GM19035 (cell line): ENCODE results near the gene ARHGAP10.

Experiments
- ATAC-seq: cut with Tn5 transposase; IDR thresholded peaks from one replicate; pipeline ENCODE4 v1.9.1; 2021; ENCODE audit not compliant: unreplicated experiment

The ARHGAP10 gene

GRCh38 chr4:148021686-148022085 is 289.8 kb downstream of the ARHGAP10 start:
- no peak for ATAC-seq

DNA sequence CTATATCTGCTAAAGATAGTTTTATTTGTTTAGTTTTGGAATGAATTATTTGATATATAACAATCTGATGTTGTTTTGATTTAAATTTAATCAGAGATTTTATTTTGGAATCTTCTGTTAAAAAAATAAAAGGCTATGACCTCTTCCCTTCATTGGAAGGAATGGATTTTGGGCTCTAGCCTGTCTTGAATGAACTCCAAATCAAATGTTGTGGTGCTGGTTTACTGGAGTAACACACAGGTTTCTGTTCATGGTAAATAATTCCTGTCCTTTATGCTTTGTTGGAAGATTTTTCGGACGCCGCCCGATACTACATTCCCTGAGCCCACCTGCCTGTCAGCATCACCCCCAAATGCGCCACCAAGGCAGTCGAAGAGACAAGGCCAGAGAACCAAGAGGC is 291.1 kb downstream of the ARHGAP10 start:
- ATAC-seq = no peak

DNA sequence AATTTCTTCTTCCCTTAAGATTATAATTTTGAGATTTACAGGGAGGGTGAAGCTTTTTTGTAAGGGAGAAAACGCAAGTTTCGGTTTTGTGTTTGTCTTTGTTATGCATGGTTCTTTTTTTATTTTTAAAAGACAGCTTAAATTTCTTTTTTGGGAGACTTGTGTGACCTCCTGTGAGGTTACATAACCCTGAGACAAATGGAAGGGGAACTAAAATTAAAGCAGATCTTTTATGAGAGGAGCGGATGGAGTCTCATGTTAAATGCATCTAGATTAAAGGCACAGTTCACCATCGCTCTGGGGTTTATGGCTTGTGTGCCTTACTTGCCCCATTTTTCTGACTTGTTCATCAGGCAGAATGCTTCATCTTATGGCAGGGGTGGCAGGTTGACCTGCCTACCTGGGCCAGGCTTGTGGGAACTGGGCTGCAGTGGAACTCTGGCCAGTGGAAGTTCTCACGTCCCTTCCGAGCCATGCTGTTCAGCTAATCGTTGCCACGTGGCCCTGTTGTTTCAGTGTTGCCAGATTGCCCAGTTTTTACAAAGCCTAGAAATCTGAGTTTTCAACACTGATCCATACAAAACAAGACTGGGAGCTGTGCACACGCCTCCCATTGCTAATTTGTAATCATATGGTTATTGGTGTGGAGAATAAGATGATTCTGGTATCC is 291.8 kb downstream of the ARHGAP10 start:
- no peak for ATAC-seq

DNA sequence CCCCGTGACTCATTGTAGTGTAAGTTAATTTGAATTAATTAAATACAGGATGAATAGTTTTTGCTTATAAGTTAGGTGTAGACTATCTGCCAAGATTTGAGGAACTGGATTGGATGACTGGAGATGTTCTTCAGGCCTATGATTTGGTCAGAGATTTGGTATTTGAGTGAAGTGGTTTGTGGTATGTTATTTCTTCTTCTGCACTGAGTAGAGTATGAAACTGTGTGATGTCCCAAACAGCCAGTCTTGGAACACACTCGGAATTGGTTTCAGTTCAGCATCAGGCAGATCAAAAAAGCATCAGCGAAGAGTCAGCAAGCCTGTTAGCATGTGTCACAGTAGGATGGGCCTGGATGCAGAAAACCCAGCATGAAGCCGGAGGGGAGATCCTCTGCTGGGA is 294.1 kb downstream of the ARHGAP10 start:
- no peak for ATAC-seq

DNA sequence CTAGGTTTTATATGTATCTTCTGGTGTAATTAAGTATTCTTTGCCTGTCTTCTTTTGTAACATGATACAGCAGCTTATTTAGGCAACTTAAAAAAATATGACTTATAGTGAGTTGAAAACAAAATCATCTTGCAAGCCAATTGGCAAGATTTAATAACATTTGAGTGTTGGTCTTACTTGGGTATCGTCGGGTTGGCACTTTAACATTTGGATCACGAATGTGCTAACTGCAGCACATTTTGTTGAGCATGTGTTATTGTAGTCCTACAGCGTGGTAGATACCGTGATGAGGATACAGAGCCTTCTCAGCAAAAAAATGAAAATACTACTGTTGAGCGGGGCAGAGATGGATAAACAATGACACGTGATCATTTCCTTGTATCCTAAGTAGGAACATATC is 295.3 kb downstream of the ARHGAP10 start:
- ATAC-seq = no peak

GRCh38 chr4:148029781-148030180 is 297.9 kb downstream of the ARHGAP10 start:
- ATAC-seq = no peak

- no peak for ATAC-seq
Measured at GRCh38 chr4:148030193-148030873, 298.4 kb downstream of the ARHGAP10 start.

- no peak for ATAC-seq
Measured at GRCh38 chr4:148034813-148035212, 302.9 kb downstream of the ARHGAP10 start.

DNA sequence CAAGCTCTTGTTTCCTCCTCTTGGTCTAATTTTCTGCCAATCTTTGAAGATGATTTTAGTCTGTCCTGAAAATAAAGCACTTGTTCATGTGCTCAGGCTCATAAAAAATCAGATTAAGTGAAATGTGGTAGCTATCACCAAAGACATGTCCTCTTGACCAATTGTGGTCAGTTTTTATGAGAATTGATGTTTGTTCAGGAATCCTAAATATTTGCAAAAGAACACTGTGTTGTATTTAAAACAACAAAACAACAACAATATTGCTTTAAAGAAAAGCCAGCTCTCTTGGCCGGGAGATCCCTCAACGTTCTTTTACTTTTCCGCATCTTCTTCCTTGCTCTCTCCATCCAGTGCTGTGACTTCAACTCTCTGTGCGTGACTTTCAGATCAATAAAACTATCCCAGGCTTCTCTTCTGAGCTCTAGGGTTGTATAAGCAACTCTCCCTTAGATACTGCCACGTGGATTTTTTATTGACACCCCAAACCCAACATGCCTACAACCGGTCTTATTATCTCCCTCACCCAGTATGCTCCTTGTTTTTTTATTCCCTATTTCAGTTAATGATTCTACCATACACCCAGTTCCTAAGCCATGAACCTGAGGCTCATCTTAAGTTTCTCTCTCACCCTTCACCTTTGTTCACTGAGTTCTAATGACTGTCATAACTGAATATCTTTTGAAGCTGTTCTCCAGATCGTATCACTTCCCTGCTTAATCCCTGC is 309.9 kb downstream of the ARHGAP10 start:
- no peak for ATAC-seq

DNA sequence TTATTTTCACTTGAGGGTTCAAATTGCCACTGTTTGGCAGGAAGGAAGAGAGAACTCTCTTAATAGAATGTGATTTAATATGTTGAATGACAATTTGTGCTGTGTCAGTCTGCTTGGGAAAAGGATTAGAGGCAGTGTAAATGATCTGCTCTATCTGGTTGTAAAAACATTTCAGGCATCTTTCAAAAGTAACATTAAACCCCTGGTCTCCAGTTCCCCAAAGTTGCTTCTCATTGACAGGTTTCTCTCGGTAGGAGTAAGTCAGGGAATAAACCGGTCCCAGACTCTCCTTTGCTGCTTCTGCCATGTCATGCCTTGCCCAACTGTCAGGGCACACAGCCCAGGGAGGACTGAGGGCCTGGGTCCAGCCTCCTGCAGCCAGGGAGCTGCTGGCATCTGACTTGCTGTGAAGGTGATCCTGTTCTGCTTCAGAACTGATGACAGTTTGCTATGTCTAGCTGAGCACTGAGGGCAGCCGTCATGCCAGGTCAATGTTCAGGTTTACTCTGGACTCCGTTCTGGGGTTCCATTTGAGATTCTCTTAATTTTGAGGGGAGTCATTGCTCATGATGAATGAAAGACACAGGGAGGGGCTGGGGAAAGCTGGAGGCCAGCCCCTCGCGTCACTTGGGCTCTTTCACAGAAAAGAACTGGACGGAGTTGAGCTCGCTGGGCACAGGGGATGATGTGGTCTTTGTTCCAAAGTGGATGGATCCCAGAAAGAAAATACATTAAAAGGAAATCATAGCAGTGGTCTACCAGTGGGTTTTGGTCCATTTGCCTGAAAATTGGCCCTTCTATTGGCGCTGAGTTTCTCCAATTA is 312.4 kb downstream of the ARHGAP10 start:
- ATAC-seq = peak; percentile 15

DNA sequence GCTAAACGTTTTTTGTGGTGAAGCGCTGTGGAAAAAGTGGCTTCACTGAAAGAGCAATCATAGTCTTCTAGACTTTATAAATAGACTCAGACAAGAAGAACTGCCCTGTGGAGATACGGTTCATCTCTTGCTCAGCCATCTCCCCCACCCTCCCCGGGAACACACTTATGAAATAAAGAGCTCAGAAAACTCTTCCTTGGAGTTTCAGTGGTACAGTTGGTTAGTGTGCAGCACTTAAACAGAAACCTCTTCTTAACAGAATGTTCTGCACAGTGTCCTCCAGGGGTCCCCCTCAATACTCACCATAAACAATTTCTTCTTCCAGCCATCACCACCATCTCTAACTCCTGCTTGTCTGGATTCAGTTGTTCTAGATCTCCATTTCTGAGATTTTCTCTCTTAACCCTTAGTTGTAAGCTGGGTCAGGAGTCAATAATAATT is 313.0 kb downstream of the ARHGAP10 start:
- peak; percentile 82 for ATAC-seq

DNA sequence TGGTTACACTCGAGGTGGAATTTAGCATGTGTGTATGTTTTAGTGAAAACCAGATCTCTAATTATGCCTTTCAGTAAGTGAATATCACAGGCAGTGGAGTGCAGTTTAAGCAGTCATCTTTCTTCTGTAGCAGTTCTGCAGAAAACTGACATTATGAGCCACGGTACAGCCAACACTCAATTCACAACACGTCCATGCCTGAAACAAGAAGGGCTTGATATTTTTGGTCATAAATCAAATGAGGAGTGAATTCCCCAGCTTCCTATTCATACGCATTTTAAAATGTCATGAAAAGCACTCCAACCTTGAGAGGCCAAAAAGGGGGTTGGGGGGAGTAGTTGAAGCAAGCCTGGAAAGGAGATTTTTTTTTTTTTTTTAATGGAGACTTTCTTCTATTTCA is 316.7 kb downstream of the ARHGAP10 start:
- no peak for ATAC-seq

GRCh38 chr4:148051403-148051802 is 319.5 kb downstream of the ARHGAP10 start:
- ATAC-seq = no peak

- no peak for ATAC-seq
Measured at GRCh38 chr4:148052448-148052847, 320.6 kb downstream of the ARHGAP10 start.

DNA sequence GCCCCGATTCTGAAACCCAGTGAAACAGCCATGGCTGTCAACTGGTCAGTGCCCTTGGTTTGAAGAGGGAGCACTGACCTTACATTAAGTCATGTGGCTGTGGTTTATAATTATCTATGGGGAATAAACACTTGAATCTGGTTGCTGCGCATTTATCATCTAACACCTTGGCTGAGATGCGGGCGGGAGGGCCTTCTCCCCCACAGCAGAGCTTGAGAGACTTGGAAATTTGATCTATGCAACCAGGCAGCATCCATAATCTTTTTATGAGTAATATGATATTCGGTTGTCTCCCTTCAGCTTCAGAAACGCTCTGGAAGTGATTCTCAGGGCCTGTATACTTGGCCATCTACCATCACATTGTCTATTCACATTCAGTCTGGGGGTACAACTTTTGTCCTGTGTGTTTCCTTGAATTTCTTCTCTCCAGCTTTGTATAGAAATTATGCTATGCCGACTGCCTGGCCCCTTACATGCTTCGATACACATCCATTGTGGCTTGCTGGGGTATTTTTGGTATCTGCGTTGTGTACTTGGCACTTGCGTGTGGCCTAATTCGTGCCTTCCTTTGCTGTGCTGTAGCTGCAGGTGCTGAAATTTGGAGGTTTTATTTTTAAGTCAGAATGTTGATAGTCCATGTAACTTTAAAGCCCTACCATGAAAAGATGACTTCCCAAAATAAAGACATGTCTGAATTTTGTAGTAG is 321.6 kb downstream of the ARHGAP10 start:
- ATAC-seq = no peak

- no peak for ATAC-seq
Measured at GRCh38 chr4:148054275-148054674, 322.4 kb downstream of the ARHGAP10 start.

DNA sequence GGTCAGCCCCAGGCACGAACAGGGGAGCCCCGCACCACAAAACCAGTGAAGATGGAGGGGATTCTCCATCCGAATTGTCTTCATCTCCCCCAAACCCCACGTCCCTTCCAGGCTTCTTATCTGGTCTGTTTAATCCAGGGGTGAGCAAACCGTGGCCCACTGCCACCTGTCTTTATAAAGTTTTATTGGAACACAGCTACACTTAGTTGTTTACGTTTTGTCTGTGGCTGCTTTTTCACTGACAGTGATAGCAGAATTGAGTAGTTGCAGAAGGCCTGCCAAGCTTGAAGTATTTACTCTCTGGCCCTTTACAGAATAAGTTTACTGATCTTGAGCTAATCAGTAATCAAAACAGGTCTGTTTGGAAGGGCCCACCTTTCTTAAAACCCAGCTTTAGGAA is 324.0 kb downstream of the ARHGAP10 start:
- no peak for ATAC-seq

- peak; percentile 85 for ATAC-seq
Measured at GRCh38 chr4:148056879-148057278, 325.0 kb downstream of the ARHGAP10 start.

GRCh38 chr4:148057516-148057915 is 325.6 kb downstream of the ARHGAP10 start:
- peak; percentile 47 for ATAC-seq

GRCh38 chr4:148057984-148058859 is 326.3 kb downstream of the ARHGAP10 start:
- no peak for ATAC-seq
